ENCODE measurements around the gene FEM1B. TPM values are rescaled to one million over a fixed set of nuclear protein-coding genes. Genes with fewer than 3 reads are reported as not detected.

FEM1B gene
- polyA plus RNA-seq, 2 of the 4 experiments (the other 2 are of a cell fraction): 19.5 to 59.1 TPM

GRCh38 chr15:68335655-68336054, 58.1 kb downstream of the FEM1B start (continued):
- TF ChIP-seq MAX (IDR thresholded peaks at IDR 0.05) (no peak), HOXB13 (CRISPR knock-in tag; IDR thresholded peaks at IDR 0.05; ENCODE audit: low read depth) (no peak), ZC3H11A (IDR thresholded peaks at IDR 0.05) (no peak), JUNB (IDR thresholded peaks at IDR 0.05) (no peak), FOSL2 (IDR thresholded peaks at IDR 0.05) (no peak), FOSL2 (CRISPR knock-in tag; IDR thresholded peaks at IDR 0.05) (no peak), RAD21 (conservative IDR thresholded peaks at IDR 0.05 in 1 of 2, IDR thresholded peaks at IDR 0.05 in 1 of 2) (no peak), EHF (CRISPR knock-in tag; IDR thresholded peaks at IDR 0.05) (no peak), MAFK (IDR thresholded peaks at IDR 0.05; ENCODE audit: partially characterized antibody) (no peak)

GRCh38 chr15:68336516-68336915, 59.0 kb downstream of the FEM1B start:
- Histone ChIP-seq H3K4me3 (no peak overlapping the region), H3K4me1 (peaks cover 32% of the 10 kb centered on the region), H3K4me2 (no peak overlapping the region), H3K9me3 (no peaks in the 10 kb centered on the region), H3K27ac (no peak overlapping the region)
- ChIA-PET CTCF (interaction anchor here (0.6 to 4.2 kb wide), 7 partner anchors 9 to 421 kb away, joined by 3 to 35 read pairs (median 4); no protein-coding TSS in a partner anchor), POLR2A (no interaction called here)
- ATAC-seq: no peak
- DNase-seq (ENCODE audit: low read depth in 1 of 2, low spot score in 1 of 2): no peak
- TF ChIP-seq MAFK (IDR thresholded peaks at IDR 0.05; ENCODE audit: partially characterized antibody): no peak
- no peak for TF ChIP-seq MYC (IDR thresholded peaks at IDR 0.05; ENCODE audit: borderline replicate concordance, low read length)
- no peak for TF ChIP-seq SREBF2 (IDR thresholded peaks at IDR 0.05)
- TF ChIP-seq KDM5A (IDR thresholded peaks at IDR 0.05): no peak
- TF ChIP-seq REST (IDR thresholded peaks at IDR 0.05): no peak
- no peak for TF ChIP-seq FOSL2 (IDR thresholded peaks at IDR 0.05)
- TF ChIP-seq FOSL2 (CRISPR knock-in tag; IDR thresholded peaks at IDR 0.05): no peak
- no peak for TF ChIP-seq POLR2AphosphoS2 (conservative IDR thresholded peaks at IDR 0.05; ENCODE audit: low read length)
- no peak for TF ChIP-seq NR3C1 (IDR thresholded peaks at IDR 0.05)
- TF ChIP-seq ESRRA (IDR thresholded peaks at IDR 0.05; ENCODE audit: borderline replicate concordance, low read length): no peak
- no peak for TF ChIP-seq JUN (IDR thresholded peaks at IDR 0.05)
- no peak for TF ChIP-seq RFX5 (IDR thresholded peaks at IDR 0.05)
- TF ChIP-seq ZFP36 (IDR thresholded peaks at IDR 0.05; ENCODE audit: borderline replicate concordance, partially characterized antibody): no peak
- no peak for TF ChIP-seq USF2 (IDR thresholded peaks at IDR 0.05)
- no peak for TF ChIP-seq RCOR1 (IDR thresholded peaks at IDR 0.05; ENCODE audit: low read depth, low read length)
- TF ChIP-seq MAZ (IDR thresholded peaks at IDR 0.05; ENCODE audit: borderline replicate concordance, low read depth, low read length): no peak
- 80% methylated on average over 7 of the region's 7 CpGs for WGBS (ENCODE audit: missing lambda C conversion rate)
- no peak for FAIRE-seq

- WGBS (ENCODE audit: missing lambda C conversion rate): 24% methylated on average over 6 of the region's 6 CpGs
- ChIA-PET POLR2A (no interaction called here), CTCF (interaction anchor here (1.1 to 2.2 kb wide), 7 partner anchors 14 to 336 kb away, joined by 3 to 7 read pairs (median 4); no protein-coding TSS in a partner anchor)
- no peak overlapping the region for H3K4me3 ChIP-seq
- no peak for FAIRE-seq
- TF ChIP-seq ESRRA (IDR thresholded peaks at IDR 0.05; ENCODE audit: borderline replicate concordance, low read length) (no peak), RNF2 (IDR thresholded peaks at IDR 0.05; ENCODE audit: borderline replicate concordance, low read depth) (no peak), ZNF302 (CRISPR knock-in tag; IDR thresholded peaks at IDR 0.05) (no peak), NFE2L2 (conservative IDR thresholded peaks at IDR 0.05; ENCODE audit: low read length) (no peak), TP53 (CRISPR knock-in tag; IDR thresholded peaks at IDR 0.05) (no peak), JUNB (IDR thresholded peaks at IDR 0.05) (no peak), USF2 (IDR thresholded peaks at IDR 0.05) (no peak), EP300 (IDR thresholded peaks at IDR 0.05) (no peak)
- no peak for DNase-seq (ENCODE audit: low read depth in 1 of 2, low spot score in 1 of 2)
- H3K4me2 ChIP-seq: no peak overlapping the region
- peak overlapping the region in 1 of 2 experiments; percentile 10; a peak in 2 of 6 replicates for H3K27ac ChIP-seq
- peaks cover 32% of the 10 kb centered on the region for H3K4me1 ChIP-seq
- ATAC-seq: no peak
- no peaks in the 10 kb centered on the region for H3K9me3 ChIP-seq
Observed at GRCh38 chr15:68337826-68338225, 60.3 kb downstream of the FEM1B start.
